ENCODE measurements around the gene XBP1. TPM values are rescaled to one million over a fixed set of nuclear protein-coding genes. Genes with fewer than 3 reads are reported as not detected.

The XBP1 gene
- total and polyA plus RNA-seq, 2 of the 13 experiments (the other 11 are each of a cell fraction or from before 2014, with no cell fraction given) = 416 to 427 TPM

GRCh38 chr22:28800308-28801041 is at the start of gene XBP1 (continued):
- TF ChIP-seq ARID3A (IDR thresholded peaks at IDR 0.05; ENCODE audit: low read depth, low read length) (no peak), GMEB1 (CRISPR knock-in tag; IDR thresholded peaks at IDR 0.05; ENCODE audit: borderline replicate concordance) (peak; percentile 84), ZNF879 (CRISPR knock-in tag; IDR thresholded peaks at IDR 0.05) (no peak), TBP (CRISPR knock-in tag; IDR thresholded peaks at IDR 0.05) (no peak), SMYD3 (CRISPR knock-in tag; IDR thresholded peaks at IDR 0.05) (no peak), ZBTB14 (CRISPR knock-in tag; IDR thresholded peaks at IDR 0.05) (no peak), ZMYM3 (CRISPR knock-in tag; IDR thresholded peaks at IDR 0.05) (peak; percentile 17; the same call in 1 of the 2 replicates), ASH2L (IDR thresholded peaks at IDR 0.05; ENCODE audit: insufficient read length, low read depth, low read length) (peak; percentile 70), ZNF891 (CRISPR knock-in tag; IDR thresholded peaks at IDR 0.05) (0 out of 2 replicates have a peak, but pooled peaks have one; percentile 22), HOXA7 (CRISPR knock-in tag; IDR thresholded peaks at IDR 0.05) (no peak), SIN3B (IDR thresholded peaks at IDR 0.05; ENCODE audit: low read length) (no peak), AKNA (CRISPR knock-in tag; IDR thresholded peaks at IDR 0.05; ENCODE audit: borderline replicate concordance) (no peak), ZNF333 (CRISPR knock-in tag; IDR thresholded peaks at IDR 0.05; ENCODE audit: borderline replicate concordance) (no peak; the same call in 1 of the 2 replicates), ZIK1 (CRISPR knock-in tag; IDR thresholded peaks at IDR 0.05; ENCODE audit: borderline replicate concordance, low read depth) (peak; percentile 82; the same call in 1 of the 2 replicates), TEAD2 (CRISPR knock-in tag; IDR thresholded peaks at IDR 0.05) (no peak), MYC (CRISPR knock-in tag; IDR thresholded peaks at IDR 0.05; ENCODE audit: borderline replicate concordance) (peak; percentile 55; the same call in 1 of the 2 replicates), IRF9 (CRISPR knock-in tag; IDR thresholded peaks at IDR 0.05; ENCODE audit: borderline replicate concordance) (peak; percentile 92; the same call in 1 of the 2 replicates), ZNF761 (CRISPR knock-in tag; conservative IDR thresholded peaks at IDR 0.05) (peak; percentile 69; the same call in 1 of the 2 replicates)

Measured in HepG2 (cell line).